Activated CD8-positive, alpha-beta memory T cell treated with anti-CD3 and anti-CD28 coated beads for 48 hours (primary cell): ENCODE data around the gene ALPK1.
"Not testable (repeated sequence)": the region's sequence is repeated elsewhere in the genome, so short reads cannot be mapped to it uniquely, and the experiment has no call there.

Source experiments
- DNase-seq, 3 experiments: peaks; one replicate each; pipeline ENCODE4 v3.0.0-alpha.2; 2020; ENCODE audit warnings: low read depth in 2 of 3, low spot score in 2 of 3

The ALPK1 gene

GRCh38 chr4:112448306-112449132 lies 151.3 kb downstream of the ALPK1 start:
- no peak for DNase-seq

DNA sequence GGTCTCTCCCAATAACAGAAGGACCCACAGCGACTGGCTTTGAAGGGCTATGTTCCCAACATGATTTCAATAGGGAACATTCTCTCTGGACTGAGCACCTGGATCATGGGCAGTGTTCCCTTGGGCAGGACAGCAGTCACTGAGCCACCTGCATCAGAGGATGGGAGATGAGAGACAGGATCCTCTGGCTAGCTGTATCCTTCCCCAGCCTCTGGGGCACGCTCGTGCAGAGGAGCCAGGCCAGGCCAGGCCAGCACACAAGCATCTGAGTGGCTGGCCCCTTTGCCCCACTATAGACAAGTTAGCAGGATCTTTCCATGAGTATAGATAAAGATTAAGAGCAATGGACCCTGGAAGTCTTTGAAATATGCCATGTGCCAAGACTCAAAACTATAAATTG lies 152.5 kb downstream of the ALPK1 start:
- DNase-seq = no peak

DNA sequence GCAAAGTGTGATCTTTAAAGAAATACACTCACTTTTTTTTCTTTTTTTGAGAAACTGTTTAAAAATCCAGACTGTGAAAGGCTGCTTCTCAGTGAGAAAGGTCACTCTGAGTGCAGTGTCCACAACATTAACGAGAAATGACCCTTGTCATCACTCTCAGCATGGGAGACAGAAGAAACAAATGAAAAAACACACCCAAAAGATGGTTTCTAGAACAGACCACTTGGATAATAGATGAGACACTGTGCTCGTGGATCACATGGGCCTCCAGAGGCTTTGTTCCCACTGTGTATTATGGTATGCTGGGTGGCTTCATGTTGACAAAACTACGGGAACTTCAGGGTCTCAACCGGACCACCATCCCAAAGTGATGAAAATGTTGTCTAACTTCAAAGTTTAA lies 153.9 kb downstream of the ALPK1 start:
- no peak for DNase-seq

DNA sequence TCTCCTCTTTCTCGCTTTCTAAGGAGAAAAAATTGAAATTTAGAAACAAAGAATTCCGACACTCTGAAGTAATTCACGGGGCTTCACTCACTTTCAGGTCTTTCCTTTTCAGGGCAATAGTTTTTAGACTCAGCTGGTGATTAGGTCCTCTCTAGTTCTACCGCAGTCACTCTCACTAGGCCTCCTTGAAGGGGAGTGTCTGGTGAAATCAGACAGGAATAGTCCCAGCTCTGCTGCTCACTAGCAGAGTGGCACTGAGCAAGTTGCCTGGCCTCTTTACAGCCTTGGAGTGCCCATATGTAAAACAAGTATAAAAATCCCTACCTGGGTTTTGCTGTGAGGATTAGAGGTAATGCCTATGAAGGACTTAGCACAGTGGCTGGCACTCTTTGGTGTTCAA lies 154.7 kb downstream of the ALPK1 start:
- DNase-seq = no peak

DNA sequence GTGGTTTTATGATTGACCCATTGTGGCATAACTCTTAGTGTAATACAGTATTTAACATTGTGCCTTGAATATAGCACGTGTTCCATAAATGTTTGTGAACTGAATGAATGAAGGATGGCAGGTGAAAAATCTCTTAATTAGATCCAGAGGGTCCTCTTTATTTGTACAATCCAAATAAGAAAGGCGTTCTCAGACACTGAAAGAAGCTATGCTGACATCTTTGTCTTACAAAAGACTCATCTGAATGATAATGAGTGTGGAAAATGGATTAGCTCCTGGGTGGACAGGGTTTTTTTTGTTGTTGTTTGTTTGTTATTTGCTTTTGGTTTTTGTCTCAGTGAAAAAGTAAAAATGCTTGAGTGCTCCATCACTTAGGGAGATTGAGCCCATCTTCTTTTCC lies 156.2 kb downstream of the ALPK1 start:
- no peak for DNase-seq

- no peak for DNase-seq
Observed at GRCh38 chr4:112472318-112472717, 175.1 kb downstream of the ALPK1 start.

- DNase-seq = no peak
Observed at GRCh38 chr4:112473985-112474384, 176.8 kb downstream of the ALPK1 start.

- DNase-seq = no peak
Observed at GRCh38 chr4:112485930-112486329, 188.8 kb downstream of the ALPK1 start.

DNA sequence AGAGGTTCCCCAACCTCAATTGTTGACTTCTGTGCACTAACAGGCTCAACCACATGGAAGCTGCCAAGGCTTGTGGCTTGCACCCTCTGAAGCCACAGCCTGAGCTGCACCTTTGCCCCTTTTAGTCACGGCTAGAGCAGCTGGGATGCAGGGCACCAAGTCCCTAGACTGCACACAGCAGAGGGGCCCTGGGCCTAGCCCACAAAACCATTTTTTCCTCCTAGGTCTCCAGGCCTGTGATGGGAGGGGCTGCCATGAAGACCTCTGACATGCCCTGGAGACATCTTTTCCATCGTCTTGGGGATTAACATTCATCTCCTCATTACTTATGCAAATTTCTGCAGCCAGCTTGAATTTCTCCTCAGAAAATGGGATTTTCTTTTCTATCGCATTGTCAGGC lies 193.6 kb downstream of the ALPK1 start:
- not testable (repeated sequence) for DNase-seq
